ENCODE results near the gene VRTN.
"Not testable (repeated sequence)": the region's sequence is repeated elsewhere in the genome, so short reads cannot be mapped to it uniquely, and the experiment has no call there.

Gene VRTN

GRCh38 chr14:74382231-74382630 lies 34.0 kb downstream of the VRTN start:
- Histone ChIP-seq H3K9me3 (ENCODE audit: control insufficient read depth, insufficient read depth, low read length) (no peaks in the 10 kb centered on the region), H4K20me1 (ENCODE audit: control insufficient read depth, insufficient read depth, low read depth, low read length) (no peaks in the 10 kb centered on the region), H3K36me3 (ENCODE audit: control insufficient read depth, low read length) (no peaks in the 10 kb centered on the region), H3K27ac (ENCODE audit: low read depth, low read length) (no peak overlapping the region), H3K4me2 (ENCODE audit: low read length) (no peak overlapping the region), H3K4me3 (ENCODE audit: low read length) (no peak overlapping the region), H3K9me2 (replicated peaks; ENCODE audit: control insufficient read depth, low read length) (no peaks in the 10 kb centered on the region), H3K4me1 (ENCODE audit: control insufficient read depth, low read length) (no peaks in the 10 kb centered on the region), H3K27me3 (ENCODE audit: control insufficient read depth, low read length) (peaks cover 4% of the 10 kb centered on the region; the same call in 1 of the 2 replicates), H3K79me2 (ENCODE audit: control insufficient read depth, low read length) (no peaks in the 10 kb centered on the region), H3F3A (ENCODE audit: control insufficient read depth, insufficient read depth) (no peaks in the 10 kb centered on the region)
- TF ChIP-seq EZH2phosphoT487 (IDR thresholded peaks at IDR 0.05; ENCODE audit: borderline replicate concordance, low read length) (no peak), CTCF (IDR thresholded peaks at IDR 0.05; ENCODE audit: low read depth, low read length, poor library complexity, severe bottlenecking) (no peak)

- TF ChIP-seq CTCF (IDR thresholded peaks at IDR 0.05; ENCODE audit: low read depth, low read length, poor library complexity, severe bottlenecking) (no peak), EZH2phosphoT487 (IDR thresholded peaks at IDR 0.05; ENCODE audit: borderline replicate concordance, low read length) (no peak)
- no peaks in the 10 kb centered on the region for H3K36me3 ChIP-seq (ENCODE audit: control insufficient read depth, low read length)
- no peaks in the 10 kb centered on the region for H3K79me2 ChIP-seq (ENCODE audit: control insufficient read depth, low read length)
- H3K9me2 ChIP-seq (replicated peaks; ENCODE audit: control insufficient read depth, low read length): no peaks in the 10 kb centered on the region
- H3K9me3 ChIP-seq (ENCODE audit: control insufficient read depth, insufficient read depth, low read length): no peaks in the 10 kb centered on the region
- no peak overlapping the region for H3K4me3 ChIP-seq (ENCODE audit: low read length)
- H3K27me3 ChIP-seq (ENCODE audit: control insufficient read depth, low read length): peaks cover 12% of the 10 kb centered on the region
- no peaks in the 10 kb centered on the region for H3K4me1 ChIP-seq (ENCODE audit: control insufficient read depth, low read length)
- no peak overlapping the region for H3K4me2 ChIP-seq (ENCODE audit: low read length)
- H4K20me1 ChIP-seq (ENCODE audit: control insufficient read depth, insufficient read depth, low read depth, low read length): no peaks in the 10 kb centered on the region
- H3K27ac ChIP-seq (ENCODE audit: low read depth, low read length): no peak overlapping the region
- no peaks in the 10 kb centered on the region for H3F3A ChIP-seq (ENCODE audit: control insufficient read depth, insufficient read depth)
Measured at GRCh38 chr14:74389980-74390379, 41.7 kb downstream of the VRTN start.

- H3K9me3 ChIP-seq (ENCODE audit: control insufficient read depth, insufficient read depth, low read length); H3K36me3 ChIP-seq (ENCODE audit: control insufficient read depth, low read length); H3K27ac ChIP-seq (ENCODE audit: low read depth, low read length); H3K4me2 ChIP-seq (ENCODE audit: low read length); H3K79me2 ChIP-seq (ENCODE audit: control insufficient read depth, low read length); H3K9me2 ChIP-seq (replicated peaks; ENCODE audit: control insufficient read depth, low read length); H4K20me1 ChIP-seq (ENCODE audit: control insufficient read depth, insufficient read depth, low read depth, low read length); H3K4me3 ChIP-seq (ENCODE audit: low read length); H3F3A ChIP-seq (ENCODE audit: control insufficient read depth, insufficient read depth); H3K4me1 ChIP-seq (ENCODE audit: control insufficient read depth, low read length): not testable (repeated sequence)
- H3K27me3 ChIP-seq (ENCODE audit: control insufficient read depth, low read length): peaks cover 12% of the 10 kb centered on the region
Measured at GRCh38 chr14:74390505-74390904, 42.2 kb downstream of the VRTN start.

- no peak overlapping the region for H3K4me3 ChIP-seq (ENCODE audit: low read length)
- TF ChIP-seq CTCF (IDR thresholded peaks at IDR 0.05; ENCODE audit: low read depth, low read length, poor library complexity, severe bottlenecking) (no peak), EZH2phosphoT487 (IDR thresholded peaks at IDR 0.05; ENCODE audit: borderline replicate concordance, low read length) (no peak)
Measured at GRCh38 chr14:74391479-74391878, 43.2 kb downstream of the VRTN start.

More at GRCh38 chr14:74391479-74391878, 43.2 kb downstream of the VRTN start:
- H3K9me2 ChIP-seq (replicated peaks; ENCODE audit: control insufficient read depth, low read length): no peaks in the 10 kb centered on the region
- peaks cover 11% of the 10 kb centered on the region for H3K27me3 ChIP-seq (ENCODE audit: control insufficient read depth, low read length)
- no peaks in the 10 kb centered on the region for H3K36me3 ChIP-seq (ENCODE audit: control insufficient read depth, low read length)
- no peaks in the 10 kb centered on the region for H3K79me2 ChIP-seq (ENCODE audit: control insufficient read depth, low read length)
- no peaks in the 10 kb centered on the region for H3K9me3 ChIP-seq (ENCODE audit: control insufficient read depth, insufficient read depth, low read length)
- H4K20me1 ChIP-seq (ENCODE audit: control insufficient read depth, insufficient read depth, low read depth, low read length): no peaks in the 10 kb centered on the region
- H3K27ac ChIP-seq (ENCODE audit: low read depth, low read length): no peak overlapping the region
- H3K4me2 ChIP-seq (ENCODE audit: low read length): no peak overlapping the region
- no peaks in the 10 kb centered on the region for H3F3A ChIP-seq (ENCODE audit: control insufficient read depth, insufficient read depth)
- H3K4me1 ChIP-seq (ENCODE audit: control insufficient read depth, low read length): no peaks in the 10 kb centered on the region
